HG03342 (cell line): ENCODE measurements around the gene ULK4.

Source experiments
- ATAC-seq: cut with Tn5 transposase; IDR thresholded peaks from one replicate; pipeline ENCODE4 v1.9.1; 2021; ENCODE audit warnings: mild to moderate bottlenecking, moderate library complexity; ENCODE audit not compliant: unreplicated experiment

Gene ULK4

DNA sequence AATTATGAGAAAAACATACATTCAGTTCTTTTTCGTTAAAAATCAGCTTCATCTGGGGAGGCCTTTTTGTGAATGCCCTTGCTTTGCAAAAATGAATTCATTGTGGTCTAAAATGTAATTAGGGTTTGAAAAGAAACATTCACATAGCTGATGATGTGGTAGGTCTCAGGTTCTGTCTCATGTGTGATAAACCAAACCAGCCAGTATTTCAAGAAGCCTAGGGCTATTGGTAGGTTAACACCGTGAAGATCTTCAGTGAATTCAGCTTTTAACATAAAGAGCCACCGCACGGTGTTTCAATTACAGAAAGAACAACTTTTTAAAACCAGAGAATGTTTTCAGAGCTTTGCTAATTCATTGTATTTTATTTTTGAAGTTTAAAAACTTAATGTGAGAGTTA, 720.7 kb downstream of the ULK4 start:
- ATAC-seq = no peak

DNA sequence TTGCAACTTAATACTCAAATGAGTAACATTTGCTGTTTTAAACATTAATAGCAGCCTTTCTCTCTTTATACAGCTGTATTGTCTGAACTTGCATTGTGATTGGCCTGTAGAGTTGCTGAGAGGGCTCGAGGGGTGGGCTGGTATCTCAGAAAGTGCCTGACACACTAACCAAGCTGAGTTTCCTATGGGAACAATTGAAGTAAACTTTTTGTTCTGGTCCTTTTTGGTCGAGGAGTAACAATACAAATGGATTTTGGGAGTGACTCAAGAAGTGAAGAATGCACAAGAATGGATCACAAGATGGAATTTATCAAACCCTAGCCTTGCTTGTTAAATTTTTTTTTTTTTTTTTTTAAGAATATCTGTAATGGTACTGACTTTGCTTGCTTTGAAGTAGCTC, 722.3 kb downstream of the ULK4 start:
- ATAC-seq = no peak

DNA sequence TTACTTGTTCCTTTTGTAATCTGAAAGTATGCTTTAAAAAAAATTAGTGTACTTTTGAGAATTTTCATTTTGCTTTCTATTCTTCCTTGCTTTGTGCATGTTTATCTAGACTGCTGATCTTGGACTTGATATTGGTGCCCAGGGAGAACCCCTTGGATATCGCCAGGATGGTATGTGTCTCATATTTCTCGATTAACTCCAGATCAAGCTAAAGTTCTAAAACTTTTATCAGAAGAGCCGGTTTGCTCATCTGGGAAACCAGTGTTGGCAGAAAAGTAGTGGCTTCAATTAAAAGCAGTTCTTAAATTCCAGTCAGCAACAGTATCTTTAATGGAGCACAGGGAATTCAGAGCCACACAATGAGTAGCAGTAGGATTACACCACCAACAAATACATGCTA, 724.0 kb downstream of the ULK4 start:
- ATAC-seq = no peak

DNA sequence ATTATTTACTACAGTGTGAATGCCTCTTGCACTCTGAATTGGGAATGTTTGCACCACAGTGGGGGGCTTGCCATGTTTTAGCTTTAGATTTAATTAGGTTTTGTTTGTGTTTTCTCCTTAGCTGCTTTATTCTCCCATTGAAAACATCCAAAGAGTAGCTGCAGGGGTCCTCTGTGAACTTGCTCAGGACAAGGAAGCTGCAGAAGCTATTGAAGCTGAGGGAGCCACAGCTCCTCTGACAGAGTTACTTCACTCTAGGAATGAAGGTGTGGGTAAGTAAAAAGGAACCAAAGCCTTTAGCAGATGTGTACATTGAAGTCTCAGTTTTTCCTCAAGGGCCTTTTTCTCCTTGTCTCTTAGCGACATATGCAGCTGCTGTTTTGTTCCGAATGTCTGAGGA, 725.7 kb downstream of the ULK4 start:
- no peak for ATAC-seq

DNA sequence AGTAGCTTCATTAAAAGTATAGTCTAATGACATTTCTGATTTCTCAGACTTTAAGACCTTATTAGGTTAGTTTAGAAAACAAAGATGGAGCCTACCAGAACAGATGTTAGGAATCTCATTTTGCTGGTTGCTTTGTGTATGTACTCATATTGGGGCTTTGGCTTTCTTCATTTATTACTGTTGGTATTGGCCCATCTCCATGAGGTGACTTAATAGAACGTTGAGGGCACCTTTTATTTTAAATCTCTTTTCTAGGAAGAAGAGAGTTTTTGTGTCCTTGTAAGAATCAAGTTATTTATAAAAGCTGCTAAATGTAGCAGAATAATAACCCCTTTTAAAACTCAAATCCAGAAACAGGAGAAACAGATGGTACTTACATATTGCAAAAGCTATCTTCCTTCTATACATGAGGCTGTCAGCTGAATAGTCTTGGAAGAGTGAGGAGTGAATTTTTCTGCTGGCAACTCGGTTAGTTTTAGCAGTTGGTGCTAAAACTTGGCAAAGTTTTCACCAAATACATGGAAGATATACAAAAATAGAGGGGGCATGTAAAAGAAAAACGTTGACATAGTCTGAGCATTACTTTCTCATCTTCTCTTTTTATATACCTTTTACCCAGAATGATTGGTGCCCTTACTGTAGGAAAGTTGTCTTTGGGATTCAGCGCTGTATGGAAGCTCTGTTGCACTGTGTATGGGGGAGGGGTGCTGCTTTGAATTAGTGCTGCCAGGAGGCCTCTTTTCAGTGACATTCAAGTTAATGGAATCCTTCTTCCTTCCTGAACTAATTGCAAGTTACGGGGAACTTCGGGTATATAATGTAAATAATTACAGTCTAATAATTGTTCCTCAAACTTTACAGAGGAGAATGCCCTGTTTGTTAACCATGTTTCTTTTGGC, 726.8 kb downstream of the ULK4 start:
- no peak for ATAC-seq

DNA sequence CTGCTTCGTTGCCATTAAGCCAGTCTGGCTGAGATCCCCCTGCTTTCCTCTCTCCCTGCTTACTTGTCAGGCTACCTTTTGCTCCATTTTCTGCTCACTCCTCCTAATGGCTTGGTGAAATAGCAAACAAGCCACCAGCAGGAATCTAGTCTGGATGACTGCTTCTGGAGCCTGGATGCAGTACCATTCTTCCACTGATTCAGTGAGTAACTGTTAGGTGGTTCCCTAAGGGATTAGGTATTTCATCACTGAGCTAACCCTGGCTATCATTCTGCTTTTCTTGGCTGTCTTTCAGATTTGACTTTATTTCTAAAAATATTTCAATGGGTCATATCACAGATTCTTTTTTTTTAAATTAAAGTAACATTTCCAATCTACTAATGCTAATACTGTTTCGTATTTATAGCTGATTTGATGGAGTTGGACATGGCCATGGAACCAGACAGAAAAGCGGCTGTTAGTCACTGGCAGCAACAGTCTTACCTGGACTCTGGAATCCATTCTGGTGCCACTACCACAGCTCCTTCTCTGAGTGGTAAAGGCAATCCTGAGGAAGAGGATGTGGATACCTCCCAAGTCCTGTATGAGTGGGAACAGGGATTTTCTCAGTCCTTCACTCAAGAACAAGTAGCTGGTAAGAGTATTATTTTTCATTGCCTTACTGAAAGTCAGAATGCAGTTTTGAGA, 737.6 kb downstream of the ULK4 start:
- no peak for ATAC-seq

DNA sequence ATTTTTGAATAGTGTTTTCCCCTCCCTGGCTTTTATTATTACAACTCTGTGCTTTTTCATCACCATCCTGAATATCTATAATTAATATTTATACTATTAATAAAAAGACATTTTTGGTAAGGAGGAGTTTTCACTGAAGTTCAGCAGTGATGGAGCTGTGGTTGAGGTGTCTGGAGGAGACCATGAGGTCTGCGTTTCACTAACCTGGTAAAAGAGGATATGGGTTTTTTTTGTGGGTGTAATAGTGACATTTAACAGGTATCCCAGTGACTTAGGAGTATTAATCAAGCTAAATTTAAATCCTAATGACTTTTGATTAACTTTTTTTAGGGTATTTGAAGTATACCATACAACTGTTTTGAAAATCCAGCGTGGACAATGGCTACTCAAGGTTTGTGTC, 738.2 kb downstream of the ULK4 start:
- no peak for ATAC-seq

DNA sequence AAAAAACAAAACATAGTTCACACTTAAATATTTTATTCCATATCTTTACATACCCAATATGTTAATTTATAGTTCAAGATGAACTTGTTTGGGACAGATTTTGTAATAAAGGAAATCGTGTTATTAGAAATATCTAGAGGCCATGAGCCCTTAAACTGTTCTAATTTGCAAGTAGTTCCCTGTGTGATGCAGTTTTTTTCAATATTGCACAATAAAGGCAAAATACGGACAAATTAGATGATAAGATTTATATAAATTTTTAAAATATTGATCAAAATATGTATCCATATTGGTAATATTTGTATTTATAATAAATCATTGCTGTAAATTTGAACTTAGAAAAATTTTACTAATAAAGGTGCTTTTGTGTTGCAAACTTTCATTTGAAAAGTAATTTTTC, 738.8 kb downstream of the ULK4 start:
- no peak for ATAC-seq

DNA sequence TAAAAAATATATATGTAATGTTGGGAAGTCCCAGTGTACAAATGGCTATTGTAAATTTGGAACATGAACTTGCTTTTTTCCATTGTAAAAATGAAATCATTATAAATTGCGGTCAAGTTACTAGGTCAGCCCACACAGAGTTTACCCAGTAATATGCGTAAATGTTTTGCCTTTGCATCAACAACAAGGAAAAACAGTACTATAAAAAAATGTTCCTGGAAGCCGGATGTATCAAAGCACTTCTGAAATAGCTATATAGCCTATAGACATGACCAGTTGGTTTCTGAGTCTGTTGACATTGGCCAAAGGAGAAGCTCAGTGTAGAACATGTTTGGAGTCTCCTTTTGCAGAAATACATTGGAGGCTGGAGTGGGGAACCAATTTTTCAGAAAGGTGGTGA, 739.4 kb downstream of the ULK4 start:
- ATAC-seq = no peak

DNA sequence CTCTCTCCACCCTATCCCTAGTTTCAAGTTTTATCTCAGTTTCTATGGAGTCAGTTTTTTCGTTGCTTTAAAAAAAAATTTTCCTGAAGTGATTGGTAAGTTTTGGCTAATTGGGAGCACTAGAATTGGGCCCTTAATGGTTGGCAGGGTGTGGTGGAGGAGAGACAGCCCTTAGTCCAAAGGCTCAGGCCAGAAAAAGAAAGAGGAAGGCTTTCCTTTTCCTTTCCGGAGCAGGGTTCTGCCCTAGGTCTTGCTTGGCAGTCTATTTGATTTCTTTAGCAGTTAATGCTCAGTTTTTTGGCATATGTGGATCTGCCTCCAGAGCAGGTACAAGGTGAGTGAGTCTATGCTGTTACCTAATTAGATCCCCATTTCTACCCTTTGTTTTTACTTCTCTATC, 739.9 kb downstream of the ULK4 start:
- no peak for ATAC-seq

DNA sequence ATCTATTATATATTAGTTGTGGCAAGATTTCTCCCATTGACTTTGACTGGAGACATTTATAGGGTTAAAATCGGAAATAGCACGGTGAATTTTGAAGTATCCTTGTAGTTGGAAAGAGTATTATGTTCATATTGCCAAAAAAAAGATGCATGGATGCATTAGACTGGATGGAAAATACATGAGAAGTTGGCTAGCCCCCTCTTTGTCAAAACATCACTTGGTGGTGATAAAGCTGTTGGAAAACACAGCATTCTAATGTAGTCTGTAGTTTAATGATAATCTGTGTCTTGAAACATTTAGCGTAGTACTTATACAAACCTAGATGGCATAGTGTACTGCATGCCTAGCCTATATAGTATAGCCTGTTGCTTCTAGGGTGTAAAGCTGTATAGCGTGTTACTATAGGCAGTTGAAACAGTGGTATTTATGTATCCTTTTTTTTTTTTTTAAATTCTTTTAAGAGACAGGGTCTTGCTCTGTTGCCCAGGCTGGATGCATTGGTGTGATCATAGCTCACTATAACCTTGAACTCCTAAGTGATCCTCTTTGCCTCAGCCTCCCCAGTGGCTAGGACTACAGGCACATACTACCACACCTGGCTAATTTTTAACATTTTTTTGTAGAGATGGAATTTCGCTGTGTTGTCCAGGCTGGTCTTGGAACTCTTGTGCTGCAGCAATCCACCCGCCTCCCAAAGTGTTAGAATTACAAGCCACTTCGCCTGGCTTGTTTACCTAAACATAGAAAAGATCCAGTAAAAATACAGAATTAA, 740.8 kb downstream of the ULK4 start:
- ATAC-seq = no peak

DNA sequence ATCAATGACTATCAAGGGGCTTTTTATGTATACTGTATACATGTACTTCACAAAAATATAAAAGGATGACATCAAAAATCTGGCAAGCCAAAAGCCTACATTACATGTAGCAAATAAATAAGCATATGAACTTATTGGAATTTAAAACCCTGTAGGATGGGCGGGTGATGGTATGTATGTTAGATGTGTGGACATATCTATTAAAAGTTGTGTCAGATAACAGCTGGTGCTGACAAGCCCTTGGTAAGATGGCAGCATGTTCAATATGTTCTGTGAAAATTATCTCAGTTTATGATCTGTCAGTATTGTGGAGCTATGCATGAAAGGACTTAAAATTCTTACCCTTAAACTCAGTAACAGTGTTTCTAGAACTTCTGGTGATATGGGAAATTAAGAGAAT, 742.5 kb downstream of the ULK4 start:
- no peak for ATAC-seq

DNA sequence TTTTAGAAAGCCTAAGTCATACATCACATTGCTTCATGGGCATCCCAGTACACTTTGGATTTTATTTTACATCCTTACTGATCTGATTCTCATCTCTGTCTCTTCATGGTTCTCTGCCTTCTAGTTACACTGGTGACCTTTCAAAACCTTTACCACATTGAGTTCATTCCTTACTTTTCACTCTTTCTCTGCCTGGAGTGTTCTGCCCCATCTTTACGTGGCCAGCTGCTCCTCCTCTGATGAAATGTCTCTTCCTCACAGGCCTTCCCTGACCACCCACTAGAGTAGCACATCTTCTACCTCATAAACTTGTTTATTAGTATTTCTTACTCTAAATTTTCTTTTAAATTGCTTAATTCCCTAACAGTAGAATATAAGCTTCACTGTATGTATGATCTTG, 744.9 kb downstream of the ULK4 start:
- ATAC-seq = no peak

DNA sequence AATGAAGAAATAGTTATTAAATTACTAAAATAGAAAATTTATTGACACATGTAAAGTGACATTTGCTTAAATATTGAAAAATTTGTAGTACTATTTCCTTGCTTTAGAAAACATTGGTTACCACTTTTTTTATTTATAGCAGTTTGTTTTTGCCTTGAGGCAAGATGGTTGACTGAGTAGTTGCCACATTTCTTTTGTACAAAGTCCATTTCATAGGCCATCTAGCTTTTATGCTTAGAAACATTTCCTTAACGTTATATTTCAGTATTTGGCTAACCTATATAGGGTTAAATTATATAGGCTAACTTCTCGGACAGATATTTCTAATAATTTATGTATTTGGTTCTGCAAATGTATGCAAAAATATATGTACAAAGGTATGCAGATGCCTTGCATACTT, 745.5 kb downstream of the ULK4 start:
- ATAC-seq = no peak

DNA sequence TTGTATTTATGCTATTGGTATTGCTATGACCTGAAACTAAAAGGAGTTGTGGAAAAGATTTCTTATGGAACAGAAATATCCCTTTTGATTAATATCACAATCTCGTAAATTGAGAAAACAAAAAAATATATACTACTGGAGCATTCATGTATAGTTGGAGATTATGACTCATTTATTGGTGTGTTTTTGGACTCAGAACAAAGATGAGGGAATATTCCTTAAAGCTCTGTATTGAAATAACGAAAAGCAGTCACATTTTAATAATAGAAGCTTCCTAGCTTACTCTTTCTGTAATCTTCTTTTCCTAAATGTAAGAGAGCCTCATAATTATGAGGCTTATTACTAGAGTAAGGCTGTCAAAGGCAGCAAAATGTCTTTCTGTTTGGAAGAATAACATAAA, 748.3 kb downstream of the ULK4 start:
- ATAC-seq = no peak

DNA sequence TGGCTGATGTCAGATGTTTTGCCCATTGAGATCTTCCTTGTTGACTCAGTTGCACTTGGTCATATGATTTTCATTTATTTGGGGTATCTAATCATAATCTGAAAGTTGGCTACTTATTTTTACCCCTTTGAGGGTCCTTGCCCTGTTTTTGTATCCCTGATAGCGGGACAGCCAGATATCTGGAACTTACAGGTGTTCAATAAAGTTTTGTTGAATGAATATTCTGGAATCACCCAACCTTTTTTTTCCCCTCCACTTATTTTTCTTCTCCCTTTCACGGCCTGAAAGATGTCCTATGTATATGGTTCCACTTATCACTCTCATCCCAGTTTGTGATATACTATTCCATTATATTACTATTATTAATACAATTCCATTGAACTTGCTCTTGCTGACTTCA, 749.8 kb downstream of the ULK4 start:
- no peak for ATAC-seq

DNA sequence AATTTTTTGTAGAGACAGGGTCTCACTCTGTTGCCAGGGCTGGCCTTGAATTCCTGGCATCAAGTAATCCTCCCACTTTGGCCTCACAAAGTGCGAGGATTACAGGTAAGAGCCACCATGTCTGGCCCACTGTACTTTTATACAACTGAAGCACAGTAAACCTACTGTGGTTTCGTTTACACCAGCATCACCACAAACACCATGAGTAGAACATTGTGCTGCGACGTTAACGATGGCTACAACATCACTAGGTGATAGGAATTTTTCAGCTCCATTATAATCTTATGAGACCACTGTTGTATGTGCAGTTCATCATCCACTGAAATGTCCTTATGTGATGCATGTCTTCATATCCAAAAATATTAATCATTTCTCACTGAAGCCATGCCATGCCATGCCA, 750.9 kb downstream of the ULK4 start:
- no peak for ATAC-seq

DNA sequence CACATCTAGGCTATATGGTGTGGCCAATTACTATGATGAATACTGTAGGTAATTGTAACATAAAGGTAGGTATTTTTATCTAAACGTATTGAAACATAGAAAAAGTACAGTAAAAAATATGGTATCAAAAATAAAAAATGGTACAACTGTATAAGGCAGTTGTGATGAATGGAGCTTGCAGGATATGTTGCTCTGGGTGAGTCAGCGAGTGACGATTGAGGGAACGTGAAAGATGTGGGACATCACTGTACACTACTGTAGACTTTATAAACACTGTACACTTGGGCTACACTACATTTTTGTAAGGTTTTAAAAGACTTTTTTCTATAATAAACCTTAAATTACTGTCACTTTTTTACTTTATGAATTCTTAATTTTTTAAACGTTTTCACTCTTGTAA, 752.3 kb downstream of the ULK4 start:
- no peak for ATAC-seq

DNA sequence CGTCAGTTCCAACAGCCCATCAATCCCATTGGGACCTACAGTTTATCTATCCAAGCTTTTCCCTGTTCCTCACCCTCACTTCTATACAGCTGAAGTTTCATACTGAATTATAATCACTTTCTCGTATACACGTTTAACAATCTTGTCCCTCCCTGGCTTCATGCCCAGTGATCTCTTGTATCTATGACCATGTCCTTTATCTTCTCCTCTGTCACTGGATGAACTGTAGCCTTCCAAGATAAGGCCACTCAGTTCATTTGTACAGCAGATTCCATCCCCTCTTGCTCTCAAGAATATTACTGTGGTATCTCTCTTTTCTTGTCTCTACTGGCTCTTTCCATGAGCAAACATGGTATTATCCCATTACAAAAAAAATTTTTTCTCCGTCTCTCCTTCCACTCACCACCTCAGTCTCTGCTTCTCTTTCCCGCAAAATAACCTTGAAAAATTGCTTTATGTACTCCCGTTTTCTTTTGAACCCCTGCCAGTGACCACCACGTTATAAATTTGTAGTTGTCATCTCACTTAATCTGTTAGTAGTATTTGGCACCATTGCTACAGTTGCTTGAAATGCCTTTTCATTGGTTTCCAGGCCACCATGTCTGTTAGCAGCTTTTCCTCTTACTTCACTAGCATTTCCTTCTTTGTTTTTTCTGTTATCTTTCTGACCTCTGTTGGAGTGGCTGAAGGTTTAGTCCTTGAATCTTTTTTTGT, 753.2 kb downstream of the ULK4 start:
- no peak for ATAC-seq

DNA sequence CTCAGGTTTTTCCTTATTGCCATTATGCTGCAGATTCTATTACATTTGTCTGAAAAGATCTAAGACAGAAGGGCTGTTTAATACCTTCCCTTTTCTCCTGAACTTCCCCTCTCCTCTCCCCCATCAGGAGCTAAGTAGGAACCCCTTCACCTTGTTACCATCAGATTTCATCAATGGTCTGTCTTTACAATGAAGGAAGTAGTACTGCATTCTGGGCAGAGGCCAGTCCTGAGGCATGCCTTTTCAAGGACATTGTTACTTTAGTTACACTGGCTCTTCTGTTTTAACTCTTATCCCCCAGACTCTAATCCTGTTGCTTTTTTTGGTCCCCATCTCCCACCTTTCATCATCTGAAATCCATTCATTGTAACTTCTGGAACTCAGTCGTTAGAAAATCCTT, 754.5 kb downstream of the ULK4 start:
- no peak for ATAC-seq

DNA sequence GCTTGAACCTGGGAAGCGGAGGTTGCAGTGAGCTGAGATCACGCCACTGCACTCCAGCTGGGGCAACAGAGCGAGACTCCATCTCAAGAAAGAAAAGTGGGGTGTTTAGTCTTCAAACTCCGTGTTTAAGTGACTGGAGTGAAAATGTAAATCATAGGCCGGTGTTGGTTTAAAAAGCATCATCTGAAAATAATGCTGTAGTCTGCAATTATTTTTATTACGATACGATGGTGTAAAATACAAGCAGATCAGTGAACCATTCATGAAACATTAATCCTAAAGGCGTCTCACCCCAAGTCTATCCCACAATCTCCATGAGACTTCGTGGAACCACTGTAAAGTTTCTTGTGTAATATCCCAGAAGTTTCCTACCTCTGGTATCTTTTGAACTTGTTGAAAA, 756.3 kb downstream of the ULK4 start:
- ATAC-seq = no peak
